ENCODE measurements around the gene CLBA1.

DNA sequence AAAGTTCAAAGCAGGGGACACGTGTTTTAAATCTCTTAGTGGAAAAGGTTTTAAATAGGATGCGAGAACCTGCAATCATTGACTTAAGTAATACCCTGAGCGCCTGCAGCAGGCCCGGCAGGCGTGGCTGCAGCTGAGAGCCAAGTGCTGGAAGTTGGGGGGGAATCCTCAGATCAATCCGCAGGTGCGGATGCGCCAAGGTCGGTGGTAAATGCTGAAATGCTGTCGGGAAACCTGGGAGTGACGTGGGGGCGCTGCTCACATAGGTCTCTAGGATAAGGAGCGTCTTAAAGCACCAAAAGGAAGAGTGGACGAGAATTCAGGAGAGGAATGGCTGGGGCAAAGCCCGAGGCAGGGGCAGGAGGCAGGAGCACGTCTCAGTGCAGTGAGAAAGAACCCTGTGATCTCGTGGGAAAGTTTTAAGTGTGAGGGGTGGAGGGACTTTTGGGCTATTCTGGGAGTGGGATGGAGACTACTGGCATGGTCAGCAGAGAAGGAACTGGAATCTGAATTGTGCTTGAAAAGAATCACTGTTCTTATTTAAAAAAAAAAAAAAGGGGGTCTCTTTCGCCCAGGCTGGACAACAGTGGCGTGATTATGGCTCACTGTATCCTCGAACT is 36.2 kb downstream of the CLBA1 start:
- TF ChIP-seq, protein P1, sequence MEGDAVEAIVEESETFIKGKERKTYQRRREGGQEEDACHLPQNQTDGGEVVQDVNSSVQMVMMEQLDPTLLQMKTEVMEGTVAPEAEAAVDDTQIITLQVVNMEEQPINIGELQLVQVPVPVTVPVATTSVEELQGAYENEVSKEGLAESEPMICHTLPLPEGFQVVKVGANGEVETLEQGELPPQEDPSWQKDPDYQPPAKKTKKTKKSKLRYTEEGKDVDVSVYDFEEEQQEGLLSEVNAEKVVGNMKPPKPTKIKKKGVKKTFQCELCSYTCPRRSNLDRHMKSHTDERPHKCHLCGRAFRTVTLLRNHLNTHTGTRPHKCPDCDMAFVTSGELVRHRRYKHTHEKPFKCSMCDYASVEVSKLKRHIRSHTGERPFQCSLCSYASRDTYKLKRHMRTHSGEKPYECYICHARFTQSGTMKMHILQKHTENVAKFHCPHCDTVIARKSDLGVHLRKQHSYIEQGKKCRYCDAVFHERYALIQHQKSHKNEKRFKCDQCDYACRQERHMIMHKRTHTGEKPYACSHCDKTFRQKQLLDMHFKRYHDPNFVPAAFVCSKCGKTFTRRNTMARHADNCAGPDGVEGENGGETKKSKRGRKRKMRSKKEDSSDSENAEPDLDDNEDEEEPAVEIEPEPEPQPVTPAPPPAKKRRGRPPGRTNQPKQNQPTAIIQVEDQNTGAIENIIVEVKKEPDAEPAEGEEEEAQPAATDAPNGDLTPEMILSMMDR (IDR thresholded peaks at IDR 0.05) = no peak
- TF ChIP-seq POLR2A (IDR thresholded peaks at IDR 0.05) = no peak

Measured in lower leg skin (tissue), 3 donors.